HEK293T (cell line): Measurements from ENCODE around the gene PNMA8A.

Source experiments
- ARNT ChIP-seq: fragments of 450-650 bp; IDR thresholded peaks from 2 replicates; pipeline ENCODE4 v1.6.1; 2017; ENCODE audit warnings: mild to moderate bottlenecking
- BHLHE40 ChIP-seq: fragments of 450-650 bp; IDR thresholded peaks from 2 replicates; pipeline ENCODE4 v1.6.1; 2016; ENCODE audit warnings: mild to moderate bottlenecking, moderate library complexity, borderline replicate concordance
- ELF4 ChIP-seq: fragments of 450-650 bp; IDR thresholded peaks from 2 replicates; pipeline ENCODE4 v1.6.1; 2017; ENCODE audit warnings: antibody characterized with exemption
- FOXA1 ChIP-seq: fragments of 450-650 bp; IDR thresholded peaks from 2 replicates; pipeline ENCODE4 v1.6.1; 2016; ENCODE audit warnings: mild to moderate bottlenecking
- FOXK2 ChIP-seq: fragments of 450-650 bp; IDR thresholded peaks from 2 replicates; pipeline ENCODE4 v1.6.1; 2016; ENCODE audit warnings: mild to moderate bottlenecking
- FOXM1 ChIP-seq: fragments of 450-650 bp; IDR thresholded peaks from 2 replicates; pipeline ENCODE4 v1.6.1; 2017; ENCODE audit warnings: mild to moderate bottlenecking, borderline replicate concordance
- HDGF ChIP-seq: fragments of 450-650 bp; IDR thresholded peaks from 2 replicates; pipeline ENCODE4 v1.6.1; 2017; ENCODE audit warnings: antibody characterized with exemption, borderline replicate concordance
- L3MBTL2 ChIP-seq: fragments of 450-650 bp; conservative IDR thresholded peaks from 2 replicates; pipeline ENCODE4 v1.6.1; 2016; ENCODE audit warnings: mild to moderate bottlenecking
- NFRKB ChIP-seq: fragments of 450-650 bp; IDR thresholded peaks from 2 replicates; pipeline ENCODE4 v1.6.1; 2016; ENCODE audit warnings: mild to moderate bottlenecking, moderate library complexity
- SP1 ChIP-seq: fragments of 450-650 bp; IDR thresholded peaks from 2 replicates; pipeline ENCODE4 v1.6.1; 2017
- SUZ12 ChIP-seq: fragments of 450-650 bp; IDR thresholded peaks from 2 replicates; pipeline ENCODE4 v1.6.1; 2016; ENCODE audit warnings: mild to moderate bottlenecking
- ZNF384 ChIP-seq: fragments of 450-650 bp; IDR thresholded peaks from 2 replicates; pipeline ENCODE4 v1.6.1; 2016
- TF ChIP-seq, protein P1 (sequence below): fragments of 450-650 bp; IDR thresholded peaks from 2 replicates; pipeline ENCODE4 v1.6.1; 2016

- TF ChIP-seq, protein P1, sequence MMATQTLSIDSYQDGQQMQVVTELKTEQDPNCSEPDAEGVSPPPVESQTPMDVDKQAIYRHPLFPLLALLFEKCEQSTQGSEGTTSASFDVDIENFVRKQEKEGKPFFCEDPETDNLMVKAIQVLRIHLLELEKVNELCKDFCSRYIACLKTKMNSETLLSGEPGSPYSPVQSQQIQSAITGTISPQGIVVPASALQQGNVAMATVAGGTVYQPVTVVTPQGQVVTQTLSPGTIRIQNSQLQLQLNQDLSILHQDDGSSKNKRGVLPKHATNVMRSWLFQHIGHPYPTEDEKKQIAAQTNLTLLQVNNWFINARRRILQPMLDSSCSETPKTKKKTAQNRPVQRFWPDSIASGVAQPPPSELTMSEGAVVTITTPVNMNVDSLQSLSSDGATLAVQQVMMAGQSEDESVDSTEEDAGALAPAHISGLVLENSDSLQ: no peak
- TF ChIP-seq FOXM1: no peak
- no peak for TF ChIP-seq FOXA1
- TF ChIP-seq L3MBTL2: no peak
- no peak for TF ChIP-seq SP1
- TF ChIP-seq FOXK2: no peak
- no peak for TF ChIP-seq BHLHE40
- TF ChIP-seq HDGF: no peak
- TF ChIP-seq SUZ12: no peak
- TF ChIP-seq NFRKB: no peak
- no peak for TF ChIP-seq ZNF384
- TF ChIP-seq ARNT: no peak
- TF ChIP-seq ELF4: no peak
These were observed 15.9 kb upstream of the PNMA8A start for GRCh38 chr19:46487178-46487801.
